ENCODE data around the gene ACTN1.

- TF ChIP-seq EZH2 (IDR thresholded peaks at IDR 0.05; ENCODE audit: borderline replicate concordance, low read depth, low read length, poor library complexity, severe bottlenecking) (no peak), CTCF (conservative IDR thresholded peaks at IDR 0.05; ENCODE audit: low read depth, low read length) (no peak)
These were observed 29.5 kb downstream of the ACTN1 start for GRCh38 chr14:68949601-68949965.
